Endothelial cell of umbilical vein (primary cell): ENCODE results near the gene STKLD1. TPM values are rescaled to one million over a fixed set of nuclear protein-coding genes. Genes with fewer than 3 reads are reported as not detected.

ENCODE experiments used
- BruUV-seq: library from RNA; stranded (reverse); fragments of 400-500 nt; replicated peaks from 2 replicates; lab custom pipeline; 2021; lab: Mats Ljungman, UMichigan
- CTCF ChIA-PET: fragments of 300-600, 350-600 bp; sonication (Branson Sonifier 250); formaldehyde crosslinking; loops from one replicate; lab custom pipeline; 2021; ENCODE audit warnings: antibody characterized with exemption, inconsistent platforms; lab: Charles Lee
- POLR2A ChIA-PET: fragments of 300-600, 350-600 bp; sonication (Branson Sonifier 250); formaldehyde crosslinking; loops from one replicate; lab custom pipeline; 2021; ENCODE audit warnings: antibody characterized with exemption, inconsistent platforms; lab: Charles Lee
- DNase-seq: peaks from one replicate; pipeline ENCODE4 v3.0.0-alpha.2; 2011; ENCODE audit warnings: low read depth, low spot score
- FAIRE-seq: peaks from 2 replicates; lab custom pipeline; 2011; peaks lifted over from hg19 to GRCh38; lab: Jason Lieb, UNC
- H2AFZ ChIP-seq: 2 replicates; pipeline ENCODE4 v1.6.0; 2012; ENCODE audit warnings: low read depth, low read length, control low read depth, inconsistent platforms
- H3K27ac ChIP-seq: 2 replicates; pipeline ENCODE4 v1.5.1; 2011; ENCODE audit warnings: low read depth, mild to moderate bottlenecking, control low read depth, low read length, moderate library complexity; ENCODE audit not compliant: insufficient read depth
- H3K27me3 ChIP-seq, 2 experiments: 2 replicates each; pipeline versions ENCODE4 v1.6.0 to v1.6.1; 2011; ENCODE audit warnings: low read length in 2 of 2, mixed read lengths in 1 of 2; ENCODE audit not compliant: control insufficient read depth in 2 of 2, insufficient read depth in 2 of 2
- H3K36me3 ChIP-seq, 2 experiments: 2 replicates in 1 of 2; 3 replicates in 1 of 2; pipeline ENCODE4 v1.5.1; 2011; ENCODE audit warnings: low read length in 2 of 2, mild to moderate bottlenecking in 1 of 2, moderate library complexity in 1 of 2; ENCODE audit not compliant: control insufficient read depth in 2 of 2, insufficient read depth in 2 of 2; ENCODE audit errors: extremely low read depth in 1 of 2
- H3K4me1 ChIP-seq: 3 replicates; pipeline ENCODE4 v1.5.1; 2011; ENCODE audit warnings: mild to moderate bottlenecking, low read length; ENCODE audit not compliant: control insufficient read depth, insufficient read depth; ENCODE audit errors: extremely low read depth
- H3K4me2 ChIP-seq: 2 replicates; pipeline ENCODE4 v1.6.1; 2011; ENCODE audit warnings: low read length, control low read depth, mixed read lengths; ENCODE audit not compliant: insufficient read depth
- H3K4me3 ChIP-seq, 3 experiments: fragments of 200-600 bp in 1 of 3; sonication (generic), shearing (Covaris generic) in 1 of 3; replicated peaks in 1 of 3; 2 replicates each; pipeline ENCODE4 v1.5.1; 2011 to 2016; ENCODE audit warnings: control low read depth in 3 of 3, low read length in 3 of 3, mild to moderate bottlenecking in 2 of 3, inconsistent platforms in 1 of 3, low read depth in 1 of 3, moderate library complexity in 1 of 3; ENCODE audit not compliant: insufficient read depth in 1 of 3
- H3K79me2 ChIP-seq: 2 replicates; pipeline ENCODE4 v1.6.0; 2012; ENCODE audit warnings: low read length, inconsistent platforms; ENCODE audit not compliant: control insufficient read depth, insufficient read depth
- H3K9ac ChIP-seq: replicated peaks from 2 replicates; pipeline ENCODE3; 2011; ENCODE audit warnings: low read length, control low read depth; ENCODE audit not compliant: insufficient read depth; ENCODE audit errors: extremely low read depth
- H3K9me1 ChIP-seq: replicated peaks from 3 replicates; pipeline ENCODE4 v1.6.0; 2011; ENCODE audit warnings: mild to moderate bottlenecking, low read length; ENCODE audit not compliant: control insufficient read depth, insufficient read depth; ENCODE audit errors: extremely low read depth
- H3K9me3 ChIP-seq: replicated peaks from 2 replicates; pipeline ENCODE4 v1.5.1; 2012; ENCODE audit warnings: low read length, inconsistent platforms; ENCODE audit not compliant: control insufficient read depth, insufficient read depth
- H4K20me1 ChIP-seq: replicated peaks from 2 replicates; pipeline ENCODE3; 2011; ENCODE audit warnings: mild to moderate bottlenecking, low read length; ENCODE audit not compliant: control insufficient read depth, insufficient read depth; ENCODE audit errors: extremely low read depth
- FOS ChIP-seq: IDR thresholded peaks from 2 replicates; pipeline ENCODE4 v1.6.1; 2011; ENCODE audit warnings: mild to moderate bottlenecking, low read length, moderate library complexity, borderline replicate concordance; ENCODE audit not compliant: insufficient read depth
- GATA2 ChIP-seq: IDR thresholded peaks from 2 replicates; pipeline ENCODE4 v1.7.0; 2011; ENCODE audit warnings: low read depth, mild to moderate bottlenecking, moderate library complexity, mixed read lengths, low read length; ENCODE audit not compliant: insufficient read length, insufficient read depth
- JUN ChIP-seq: IDR thresholded peaks from 2 replicates; pipeline ENCODE4 v1.6.1; 2011; ENCODE audit warnings: borderline replicate concordance, low read depth; ENCODE audit not compliant: insufficient read length, insufficient read depth
- MAX ChIP-seq: IDR thresholded peaks from 2 replicates; pipeline ENCODE4 v1.6.1; 2011; ENCODE audit not compliant: insufficient read depth, insufficient read length
- MYC ChIP-seq: IDR thresholded peaks from one replicate; pipeline ENCODE4 v1.6.1; 2011; ENCODE audit warnings: mild to moderate bottlenecking, low read depth, low read length
- POLR2AphosphoS5 ChIP-seq: IDR thresholded peaks from 2 replicates; pipeline ENCODE4 v1.6.1; 2012; ENCODE audit warnings: low read depth, mild to moderate bottlenecking, control low read depth, low read length, moderate library complexity; ENCODE audit not compliant: insufficient read depth
- dilution Hi-C: fragments of 300-500 bp; cut with MboI; formaldehyde crosslinking; loops from one replicate; pipeline ENCODE4 v1.15.0; 2019; ENCODE audit warnings: low sequenced_read_pairs; ENCODE audit not compliant: extremely low pct_ligation_motif_present
- intact Hi-C: fragments of 100-400 bp; cut with micrococcal nuclease; formaldehyde crosslinking; loops from one replicate; pipeline ENCODE4 v1.10.0; 2022
- polyA plus RNA-seq, 4 experiments: library from polyadenylated mRNA; depleted of rRNA in 3 of 4; stranded (reverse) in 3 of 4; unstranded in 1 of 4; fragments of >200 nt; gene quantifications; 2 replicates each; pipeline versions ENCODE4 v1.2.1 to v1.2.3, GENCODE V29; 2011 to 2012; ENCODE audit warnings: missing spikeins in 1 of 4
- total RNA-seq: library from RNA; stranded (reverse); gene quantifications from 2 replicates; pipeline ENCODE4 v1.2.3, GENCODE V29; 2021

Gene STKLD1
- total and polyA plus RNA-seq, 2 donors (not counting 3 experiments of a cell fraction or from before 2014, with no cell fraction given) = 0.29 to 0.77 TPM

GRCh38 chr9:133393399-133393798, 17.2 kb downstream of the STKLD1 start:
- H3K4me3 ChIP-seq = no peak overlapping the region
- ChIA-PET POLR2A (no interaction called here), CTCF (no interaction called here)
- intact Hi-C loops = no loop called here
- H3K4me2 ChIP-seq = no peak overlapping the region
- H3K4me1 ChIP-seq = no peaks in the 10 kb centered on the region
- no peak for DNase-seq
- peaks cover 0 to 3% of the 10 kb centered on the region in 2 experiments for H3K27me3 ChIP-seq
- H3K27ac ChIP-seq = no peak overlapping the region
- H2AFZ ChIP-seq = no peak overlapping the region
- H4K20me1 ChIP-seq = no peaks in the 10 kb centered on the region
- no TSS peak for BruUV-seq
- H3K9me1 ChIP-seq = no peaks in the 10 kb centered on the region
- no peak overlapping the region for H3K9ac ChIP-seq
- no peak for FAIRE-seq
- H3K36me3 ChIP-seq = no peaks in the 10 kb centered on the region
- H3K9me3 ChIP-seq = no peaks in the 10 kb centered on the region
- dilution Hi-C loops = no loop called here
- no peaks in the 10 kb centered on the region for H3K79me2 ChIP-seq
- no peak for TF ChIP-seq MYC
- TF ChIP-seq GATA2 = no peak
- no peak for TF ChIP-seq POLR2AphosphoS5

- FAIRE-seq = no peak
- POLR2A ChIA-PET = no interaction called here
Observed at GRCh38 chr9:133394687-133395271, 18.6 kb downstream of the STKLD1 start.

More at GRCh38 chr9:133394687-133395271, 18.6 kb downstream of the STKLD1 start:
- Histone ChIP-seq H3K9me3 (no peaks in the 10 kb centered on the region), H3K9ac (no peak overlapping the region), H3K36me3 (no peaks in the 10 kb centered on the region), H3K27ac (no peak overlapping the region), H3K79me2 (no peaks in the 10 kb centered on the region), H3K27me3 (peaks cover 0 to 3% of the 10 kb centered on the region in 2 experiments), H3K4me3 (no peak overlapping the region), H3K4me2 (no peak overlapping the region), H3K9me1 (no peaks in the 10 kb centered on the region), H2AFZ (no peak overlapping the region), H3K4me1 (no peaks in the 10 kb centered on the region), H4K20me1 (no peaks in the 10 kb centered on the region)
- intact Hi-C loops (no loop called here), dilution Hi-C loops (no loop called here)
- DNase-seq = no peak
- CTCF ChIA-PET = interaction anchor here (0.8 to 3.6 kb wide), 2 partner anchors 16 to 92 kb away, joined by 3 to 10 read pairs; no protein-coding TSS in a partner anchor
- TF ChIP-seq FOS (no peak), POLR2AphosphoS5 (no peak), MYC (no peak), JUN (no peak), MAX (no peak)
- no TSS peak for BruUV-seq
